GM23338 (cell line): ENCODE data around the gene PRG2.

Experiments used
- CREB1 ChIP-seq: fragments of 250-450 bp; sonication (Bioruptor Pico); IDR thresholded peaks from 2 replicates; pipeline ENCODE4 v1.5.0; 2020; ENCODE audit warnings: low read depth, mild to moderate bottlenecking, moderate library complexity
- EZH2 ChIP-seq: fragments of 200-600 bp; sonication (generic); IDR thresholded peaks from one replicate; pipeline ENCODE4 v1.8.0; 2017; ENCODE audit warnings: antibody characterized with exemption, mild to moderate bottlenecking, low read depth; ENCODE audit not compliant: unreplicated experiment
- EZH2phosphoT487 ChIP-seq: fragments of 200-600 bp; sonication (generic); IDR thresholded peaks from one replicate; pipeline ENCODE4 v1.8.1; 2018; ENCODE audit warnings: antibody characterized with exemption; ENCODE audit not compliant: unreplicated experiment
- JUNB ChIP-seq: IDR thresholded peaks from one replicate; pipeline ENCODE4 v1.6.1; 2016; ENCODE audit warnings: antibody characterized with exemption; ENCODE audit not compliant: unreplicated experiment
- NANOG ChIP-seq: IDR thresholded peaks from 2 replicates; pipeline ENCODE4 v1.6.1; 2016; ENCODE audit warnings: antibody characterized with exemption, borderline replicate concordance
- POLR2AphosphoS5 ChIP-seq: IDR thresholded peaks from 2 replicates; pipeline ENCODE4 v1.6.1; 2016; ENCODE audit warnings: antibody characterized with exemption, low read depth
- STAT1 ChIP-seq: IDR thresholded peaks from one replicate; pipeline ENCODE4 v1.6.1; 2016; ENCODE audit warnings: antibody characterized with exemption; ENCODE audit not compliant: unreplicated experiment
- ZNF114 ChIP-seq: fragments of 250-450 bp; sonication (Bioruptor Pico); IDR thresholded peaks from 2 replicates; pipeline ENCODE4 v1.5.0; 2020; ENCODE audit warnings: mild to moderate bottlenecking, moderate library complexity
- ZNF331 ChIP-seq: fragments of 250-450 bp; sonication (Bioruptor Pico); IDR thresholded peaks from 2 replicates; pipeline ENCODE4 v1.5.0; 2020; ENCODE audit warnings: low read depth, mild to moderate bottlenecking, moderate library complexity
- TF ChIP-seq, protein P1 (sequence below), 2 experiments: fragments of 200-600 bp in 1 of 2; sonication (generic) in 1 of 2; conservative IDR thresholded peaks; 2 replicates each; pipeline versions ENCODE4 v1.5.1 to v1.6.1; 2016 to 2017; ENCODE audit warnings: antibody characterized with exemption in 2 of 2, low read depth in 2 of 2, mild to moderate bottlenecking in 2 of 2, moderate library complexity in 1 of 2
- TF ChIP-seq, protein P2 (sequence below): IDR thresholded peaks from one replicate; pipeline ENCODE4 v1.6.1; 2018; ENCODE audit warnings: antibody characterized with exemption; ENCODE audit not compliant: unreplicated experiment
- TF ChIP-seq, protein P3 (sequence below): IDR thresholded peaks from 2 replicates; pipeline ENCODE4 v1.6.1; 2016; ENCODE audit warnings: antibody characterized with exemption
- TF ChIP-seq, protein P4 (sequence below): fragments of 250-450 bp; sonication (Bioruptor Pico); IDR thresholded peaks from 2 replicates; pipeline ENCODE4 v1.5.0; 2020; ENCODE audit warnings: mild to moderate bottlenecking, moderate library complexity

DNA sequence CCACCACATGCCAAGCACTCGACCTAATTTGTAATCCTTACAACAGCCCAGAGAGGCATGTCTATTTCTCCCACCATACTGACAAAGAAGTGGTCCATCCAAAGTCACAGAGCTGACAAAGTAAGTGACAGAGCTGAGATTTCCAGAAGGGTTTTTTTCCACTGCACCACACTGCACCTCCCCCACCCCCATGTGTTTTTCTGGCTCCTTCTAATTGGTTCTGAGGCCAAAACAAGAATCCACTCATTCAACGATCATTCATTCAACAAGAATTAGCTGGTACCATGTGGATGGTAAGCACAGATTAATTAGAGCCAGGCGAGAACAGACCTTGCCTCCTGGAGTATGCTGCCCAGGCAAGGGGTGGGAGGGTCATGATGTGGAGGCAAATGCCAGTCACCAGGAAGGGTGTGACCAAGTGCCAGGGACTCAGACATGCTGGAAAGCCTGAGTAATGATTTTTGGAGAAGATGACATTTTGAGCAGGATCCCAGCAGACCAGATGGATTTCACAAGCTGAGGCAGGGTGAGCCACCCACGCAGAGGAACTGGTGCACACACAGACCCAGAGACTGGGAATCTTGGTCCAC is 14.9 kb upstream of the PRG2 start:
- TF ChIP-seq, protein P1, sequence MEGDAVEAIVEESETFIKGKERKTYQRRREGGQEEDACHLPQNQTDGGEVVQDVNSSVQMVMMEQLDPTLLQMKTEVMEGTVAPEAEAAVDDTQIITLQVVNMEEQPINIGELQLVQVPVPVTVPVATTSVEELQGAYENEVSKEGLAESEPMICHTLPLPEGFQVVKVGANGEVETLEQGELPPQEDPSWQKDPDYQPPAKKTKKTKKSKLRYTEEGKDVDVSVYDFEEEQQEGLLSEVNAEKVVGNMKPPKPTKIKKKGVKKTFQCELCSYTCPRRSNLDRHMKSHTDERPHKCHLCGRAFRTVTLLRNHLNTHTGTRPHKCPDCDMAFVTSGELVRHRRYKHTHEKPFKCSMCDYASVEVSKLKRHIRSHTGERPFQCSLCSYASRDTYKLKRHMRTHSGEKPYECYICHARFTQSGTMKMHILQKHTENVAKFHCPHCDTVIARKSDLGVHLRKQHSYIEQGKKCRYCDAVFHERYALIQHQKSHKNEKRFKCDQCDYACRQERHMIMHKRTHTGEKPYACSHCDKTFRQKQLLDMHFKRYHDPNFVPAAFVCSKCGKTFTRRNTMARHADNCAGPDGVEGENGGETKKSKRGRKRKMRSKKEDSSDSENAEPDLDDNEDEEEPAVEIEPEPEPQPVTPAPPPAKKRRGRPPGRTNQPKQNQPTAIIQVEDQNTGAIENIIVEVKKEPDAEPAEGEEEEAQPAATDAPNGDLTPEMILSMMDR (conservative IDR thresholded peaks at IDR 0.05; ENCODE audit: low read depth in 2 of 2) = no peak
- TF ChIP-seq, protein P2, sequence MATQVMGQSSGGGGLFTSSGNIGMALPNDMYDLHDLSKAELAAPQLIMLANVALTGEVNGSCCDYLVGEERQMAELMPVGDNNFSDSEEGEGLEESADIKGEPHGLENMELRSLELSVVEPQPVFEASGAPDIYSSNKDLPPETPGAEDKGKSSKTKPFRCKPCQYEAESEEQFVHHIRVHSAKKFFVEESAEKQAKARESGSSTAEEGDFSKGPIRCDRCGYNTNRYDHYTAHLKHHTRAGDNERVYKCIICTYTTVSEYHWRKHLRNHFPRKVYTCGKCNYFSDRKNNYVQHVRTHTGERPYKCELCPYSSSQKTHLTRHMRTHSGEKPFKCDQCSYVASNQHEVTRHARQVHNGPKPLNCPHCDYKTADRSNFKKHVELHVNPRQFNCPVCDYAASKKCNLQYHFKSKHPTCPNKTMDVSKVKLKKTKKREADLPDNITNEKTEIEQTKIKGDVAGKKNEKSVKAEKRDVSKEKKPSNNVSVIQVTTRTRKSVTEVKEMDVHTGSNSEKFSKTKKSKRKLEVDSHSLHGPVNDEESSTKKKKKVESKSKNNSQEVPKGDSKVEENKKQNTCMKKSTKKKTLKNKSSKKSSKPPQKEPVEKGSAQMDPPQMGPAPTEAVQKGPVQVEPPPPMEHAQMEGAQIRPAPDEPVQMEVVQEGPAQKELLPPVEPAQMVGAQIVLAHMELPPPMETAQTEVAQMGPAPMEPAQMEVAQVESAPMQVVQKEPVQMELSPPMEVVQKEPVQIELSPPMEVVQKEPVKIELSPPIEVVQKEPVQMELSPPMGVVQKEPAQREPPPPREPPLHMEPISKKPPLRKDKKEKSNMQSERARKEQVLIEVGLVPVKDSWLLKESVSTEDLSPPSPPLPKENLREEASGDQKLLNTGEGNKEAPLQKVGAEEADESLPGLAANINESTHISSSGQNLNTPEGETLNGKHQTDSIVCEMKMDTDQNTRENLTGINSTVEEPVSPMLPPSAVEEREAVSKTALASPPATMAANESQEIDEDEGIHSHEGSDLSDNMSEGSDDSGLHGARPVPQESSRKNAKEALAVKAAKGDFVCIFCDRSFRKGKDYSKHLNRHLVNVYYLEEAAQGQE = no peak
- TF ChIP-seq EZH2 = no peak
- TF ChIP-seq, protein P3, sequence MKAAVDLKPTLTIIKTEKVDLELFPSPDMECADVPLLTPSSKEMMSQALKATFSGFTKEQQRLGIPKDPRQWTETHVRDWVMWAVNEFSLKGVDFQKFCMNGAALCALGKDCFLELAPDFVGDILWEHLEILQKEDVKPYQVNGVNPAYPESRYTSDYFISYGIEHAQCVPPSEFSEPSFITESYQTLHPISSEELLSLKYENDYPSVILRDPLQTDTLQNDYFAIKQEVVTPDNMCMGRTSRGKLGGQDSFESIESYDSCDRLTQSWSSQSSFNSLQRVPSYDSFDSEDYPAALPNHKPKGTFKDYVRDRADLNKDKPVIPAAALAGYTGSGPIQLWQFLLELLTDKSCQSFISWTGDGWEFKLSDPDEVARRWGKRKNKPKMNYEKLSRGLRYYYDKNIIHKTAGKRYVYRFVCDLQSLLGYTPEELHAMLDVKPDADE = no peak
- TF ChIP-seq POLR2AphosphoS5 = no peak
- no peak for TF ChIP-seq EZH2phosphoT487
- TF ChIP-seq JUNB = no peak
- TF ChIP-seq ZNF114 (CRISPR knock-in tag) = no peak
- no peak for TF ChIP-seq CREB1 (CRISPR knock-in tag)
- TF ChIP-seq, protein P4, sequence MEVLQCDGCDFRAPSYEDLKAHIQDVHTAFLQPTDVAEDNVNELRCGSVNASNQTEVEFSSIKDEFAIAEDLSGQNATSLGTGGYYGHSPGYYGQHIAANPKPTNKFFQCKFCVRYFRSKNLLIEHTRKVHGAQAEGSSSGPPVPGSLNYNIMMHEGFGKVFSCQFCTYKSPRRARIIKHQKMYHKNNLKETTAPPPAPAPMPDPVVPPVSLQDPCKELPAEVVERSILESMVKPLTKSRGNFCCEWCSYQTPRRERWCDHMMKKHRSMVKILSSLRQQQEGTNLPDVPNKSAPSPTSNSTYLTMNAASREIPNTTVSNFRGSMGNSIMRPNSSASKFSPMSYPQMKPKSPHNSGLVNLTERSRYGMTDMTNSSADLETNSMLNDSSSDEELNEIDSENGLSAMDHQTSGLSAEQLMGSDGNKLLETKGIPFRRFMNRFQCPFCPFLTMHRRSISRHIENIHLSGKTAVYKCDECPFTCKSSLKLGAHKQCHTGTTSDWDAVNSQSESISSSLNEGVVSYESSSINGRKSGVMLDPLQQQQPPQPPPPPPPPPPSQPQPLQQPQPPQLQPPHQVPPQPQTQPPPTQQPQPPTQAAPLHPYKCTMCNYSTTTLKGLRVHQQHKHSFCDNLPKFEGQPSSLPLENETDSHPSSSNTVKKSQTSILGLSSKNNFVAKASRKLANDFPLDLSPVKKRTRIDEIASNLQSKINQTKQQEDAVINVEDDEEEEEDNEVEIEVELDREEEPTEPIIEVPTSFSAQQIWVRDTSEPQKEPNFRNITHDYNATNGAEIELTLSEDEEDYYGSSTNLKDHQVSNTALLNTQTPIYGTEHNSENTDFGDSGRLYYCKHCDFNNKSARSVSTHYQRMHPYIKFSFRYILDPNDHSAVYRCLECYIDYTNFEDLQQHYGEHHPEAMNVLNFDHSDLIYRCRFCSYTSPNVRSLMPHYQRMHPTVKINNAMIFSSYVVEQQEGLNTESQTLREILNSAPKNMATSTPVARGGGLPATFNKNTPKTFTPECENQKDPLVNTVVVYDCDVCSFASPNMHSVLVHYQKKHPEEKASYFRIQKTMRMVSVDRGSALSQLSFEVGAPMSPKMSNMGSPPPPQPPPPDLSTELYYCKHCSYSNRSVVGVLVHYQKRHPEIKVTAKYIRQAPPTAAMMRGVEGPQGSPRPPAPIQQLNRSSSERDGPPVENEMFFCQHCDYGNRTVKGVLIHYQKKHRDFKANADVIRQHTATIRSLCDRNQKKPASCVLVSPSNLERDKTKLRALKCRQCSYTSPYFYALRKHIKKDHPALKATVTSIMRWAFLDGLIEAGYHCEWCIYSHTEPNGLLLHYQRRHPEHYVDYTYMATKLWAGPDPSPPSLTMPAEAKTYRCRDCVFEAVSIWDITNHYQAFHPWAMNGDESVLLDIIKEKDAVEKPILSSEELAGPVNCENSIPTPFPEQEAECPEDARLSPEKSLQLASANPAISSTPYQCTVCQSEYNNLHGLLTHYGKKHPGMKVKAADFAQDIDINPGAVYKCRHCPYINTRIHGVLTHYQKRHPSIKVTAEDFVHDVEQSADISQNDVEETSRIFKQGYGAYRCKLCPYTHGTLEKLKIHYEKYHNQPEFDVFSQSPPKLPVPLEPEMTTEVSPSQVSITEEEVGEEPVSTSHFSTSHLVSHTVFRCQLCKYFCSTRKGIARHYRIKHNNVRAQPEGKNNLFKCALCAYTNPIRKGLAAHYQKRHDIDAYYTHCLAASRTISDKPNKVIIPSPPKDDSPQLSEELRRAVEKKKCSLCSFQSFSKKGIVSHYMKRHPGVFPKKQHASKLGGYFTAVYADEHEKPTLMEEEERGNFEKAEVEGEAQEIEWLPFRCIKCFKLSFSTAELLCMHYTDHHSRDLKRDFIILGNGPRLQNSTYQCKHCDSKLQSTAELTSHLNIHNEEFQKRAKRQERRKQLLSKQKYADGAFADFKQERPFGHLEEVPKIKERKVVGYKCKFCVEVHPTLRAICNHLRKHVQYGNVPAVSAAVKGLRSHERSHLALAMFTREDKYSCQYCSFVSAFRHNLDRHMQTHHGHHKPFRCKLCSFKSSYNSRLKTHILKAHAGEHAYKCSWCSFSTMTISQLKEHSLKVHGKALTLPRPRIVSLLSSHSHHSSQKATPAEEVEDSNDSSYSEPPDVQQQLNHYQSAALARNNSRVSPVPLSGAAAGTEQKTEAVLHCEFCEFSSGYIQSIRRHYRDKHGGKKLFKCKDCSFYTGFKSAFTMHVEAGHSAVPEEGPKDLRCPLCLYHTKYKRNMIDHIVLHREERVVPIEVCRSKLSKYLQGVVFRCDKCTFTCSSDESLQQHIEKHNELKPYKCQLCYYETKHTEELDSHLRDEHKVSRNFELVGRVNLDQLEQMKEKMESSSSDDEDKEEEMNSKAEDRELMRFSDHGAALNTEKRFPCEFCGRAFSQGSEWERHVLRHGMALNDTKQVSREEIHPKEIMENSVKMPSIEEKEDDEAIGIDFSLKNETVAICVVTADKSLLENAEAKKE = no peak
- no peak for TF ChIP-seq ZNF331 (CRISPR knock-in tag)
- no peak for TF ChIP-seq NANOG
- TF ChIP-seq STAT1 = no peak
